ENCODE measurements around the gene LRRTM4. TPM values are rescaled to one million over a fixed set of nuclear protein-coding genes. Genes with fewer than 3 reads are reported as not detected.

The LRRTM4 gene
- total and polyA plus RNA-seq, 2 donors (not counting 1 experiment from before 2014, with no cell fraction given): 0.05 TPM; not detected in 1

DNA sequence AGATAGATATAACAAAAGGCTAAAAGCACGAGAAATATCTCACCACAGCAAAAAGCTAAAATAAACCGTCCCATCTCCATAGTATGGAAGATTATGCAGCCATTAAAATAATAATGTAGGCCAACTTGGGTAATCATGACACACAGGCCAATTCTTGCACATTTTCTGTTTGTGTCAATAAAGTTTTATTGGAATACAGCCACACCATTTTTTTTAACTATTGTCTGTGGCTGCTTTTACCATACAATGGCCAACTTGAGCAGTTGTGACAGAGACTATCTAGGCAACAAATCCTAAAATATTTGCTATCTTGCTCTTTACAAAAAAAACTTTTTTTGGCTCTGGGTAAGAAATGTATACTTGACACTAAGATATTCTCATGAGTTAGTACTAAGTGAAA lies 212.5 kb downstream of the LRRTM4 start:
- Histone ChIP-seq H3K9ac (ENCODE audit: insufficient read depth, low read length) (no peak overlapping the region), H3K27me3 (ENCODE audit: control insufficient read depth, insufficient read depth, low read length) (no peaks in the 10 kb centered on the region), H3K4me3 (replicated peaks in 1 of 4; ENCODE audit: control extremely low read depth in 1 of 4, insufficient read depth in 1 of 4, low read depth in 3 of 4, low read length in 4 of 4) (no peak overlapping the region), H2AFZ (ENCODE audit: low read length) (no peak overlapping the region), H3K79me2 (ENCODE audit: control insufficient read depth, insufficient read depth, low read length) (no peaks in the 10 kb centered on the region), H3K4me1 (ENCODE audit: control insufficient read depth, extremely low read depth, insufficient read depth, low read length) (no peaks in the 10 kb centered on the region), H3K4me2 (ENCODE audit: extremely low read depth, insufficient read depth, low read length) (no peak overlapping the region), H3K36me3 (ENCODE audit: control insufficient read depth, insufficient read depth, low read length) (no peaks in the 10 kb centered on the region), H4K20me1 (ENCODE audit: control insufficient read depth, extremely low read depth, insufficient read depth, low read length) (no peaks in the 10 kb centered on the region), H3K9me3 (ENCODE audit: control insufficient read depth, insufficient read depth, low read depth, low read length) (no peaks in the 10 kb centered on the region), H3K27ac (ENCODE audit: insufficient read depth, low read length) (no peak overlapping the region)
- no peak for TF ChIP-seq EZH2 (IDR thresholded peaks at IDR 0.05; ENCODE audit: low read length, missing control alignments)
- TF ChIP-seq, protein P1, sequence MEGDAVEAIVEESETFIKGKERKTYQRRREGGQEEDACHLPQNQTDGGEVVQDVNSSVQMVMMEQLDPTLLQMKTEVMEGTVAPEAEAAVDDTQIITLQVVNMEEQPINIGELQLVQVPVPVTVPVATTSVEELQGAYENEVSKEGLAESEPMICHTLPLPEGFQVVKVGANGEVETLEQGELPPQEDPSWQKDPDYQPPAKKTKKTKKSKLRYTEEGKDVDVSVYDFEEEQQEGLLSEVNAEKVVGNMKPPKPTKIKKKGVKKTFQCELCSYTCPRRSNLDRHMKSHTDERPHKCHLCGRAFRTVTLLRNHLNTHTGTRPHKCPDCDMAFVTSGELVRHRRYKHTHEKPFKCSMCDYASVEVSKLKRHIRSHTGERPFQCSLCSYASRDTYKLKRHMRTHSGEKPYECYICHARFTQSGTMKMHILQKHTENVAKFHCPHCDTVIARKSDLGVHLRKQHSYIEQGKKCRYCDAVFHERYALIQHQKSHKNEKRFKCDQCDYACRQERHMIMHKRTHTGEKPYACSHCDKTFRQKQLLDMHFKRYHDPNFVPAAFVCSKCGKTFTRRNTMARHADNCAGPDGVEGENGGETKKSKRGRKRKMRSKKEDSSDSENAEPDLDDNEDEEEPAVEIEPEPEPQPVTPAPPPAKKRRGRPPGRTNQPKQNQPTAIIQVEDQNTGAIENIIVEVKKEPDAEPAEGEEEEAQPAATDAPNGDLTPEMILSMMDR (conservative IDR thresholded peaks at IDR 0.05 in 1 of 2, IDR thresholded peaks at IDR 0.05 in 1 of 2; ENCODE audit: low read depth in 1 of 2, low read length in 2 of 2): no peak
- DNase-seq (ENCODE audit: low read depth in 2 of 2): no peak

DNA sequence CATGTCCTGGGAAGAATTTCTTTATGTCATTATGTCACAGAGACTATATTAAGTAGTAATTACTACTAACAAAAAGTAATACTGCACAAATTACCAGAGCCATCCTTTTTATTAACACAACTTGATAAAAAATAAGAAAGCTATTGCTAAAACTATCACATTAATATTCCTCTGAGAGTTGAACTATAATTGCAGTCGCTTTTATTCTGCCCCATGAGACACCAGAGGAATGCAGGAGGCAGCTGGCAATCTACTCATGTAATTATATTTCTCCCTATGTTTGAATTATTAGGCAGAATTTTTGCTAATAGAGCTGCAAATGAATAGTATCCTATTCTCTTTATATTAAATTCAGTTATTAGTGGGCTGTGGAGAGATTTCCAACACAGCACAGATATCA lies 220.7 kb downstream of the LRRTM4 start:
- H4K20me1 ChIP-seq (ENCODE audit: control insufficient read depth, extremely low read depth, insufficient read depth, low read length): no peaks in the 10 kb centered on the region
- H3K9ac ChIP-seq (ENCODE audit: insufficient read depth, low read length): no peak overlapping the region
- H3K4me3 ChIP-seq (replicated peaks in 1 of 4; ENCODE audit: control extremely low read depth in 1 of 4, insufficient read depth in 1 of 4, low read depth in 3 of 4, low read length in 4 of 4): no peak overlapping the region
- no peaks in the 10 kb centered on the region for H3K4me1 ChIP-seq (ENCODE audit: control insufficient read depth, extremely low read depth, insufficient read depth, low read length)
- TF ChIP-seq, protein P1 (conservative IDR thresholded peaks at IDR 0.05 in 1 of 2, IDR thresholded peaks at IDR 0.05 in 1 of 2; ENCODE audit: low read depth in 1 of 2, low read length in 2 of 2): no peak
- TF ChIP-seq EZH2 (IDR thresholded peaks at IDR 0.05; ENCODE audit: low read length, missing control alignments): no peak
- no peaks in the 10 kb centered on the region for H3K79me2 ChIP-seq (ENCODE audit: control insufficient read depth, insufficient read depth, low read length)
- H3K27ac ChIP-seq (ENCODE audit: insufficient read depth, low read length): no peak overlapping the region
- no peaks in the 10 kb centered on the region for H3K9me3 ChIP-seq (ENCODE audit: control insufficient read depth, insufficient read depth, low read depth, low read length)
- no peak overlapping the region for H2AFZ ChIP-seq (ENCODE audit: low read length)
- H3K4me2 ChIP-seq (ENCODE audit: extremely low read depth, insufficient read depth, low read length): no peak overlapping the region
- DNase-seq (ENCODE audit: low read depth in 2 of 2): no peak
- no peaks in the 10 kb centered on the region for H3K36me3 ChIP-seq (ENCODE audit: control insufficient read depth, insufficient read depth, low read length)
- no peaks in the 10 kb centered on the region for H3K27me3 ChIP-seq (ENCODE audit: control insufficient read depth, insufficient read depth, low read length)

DNA sequence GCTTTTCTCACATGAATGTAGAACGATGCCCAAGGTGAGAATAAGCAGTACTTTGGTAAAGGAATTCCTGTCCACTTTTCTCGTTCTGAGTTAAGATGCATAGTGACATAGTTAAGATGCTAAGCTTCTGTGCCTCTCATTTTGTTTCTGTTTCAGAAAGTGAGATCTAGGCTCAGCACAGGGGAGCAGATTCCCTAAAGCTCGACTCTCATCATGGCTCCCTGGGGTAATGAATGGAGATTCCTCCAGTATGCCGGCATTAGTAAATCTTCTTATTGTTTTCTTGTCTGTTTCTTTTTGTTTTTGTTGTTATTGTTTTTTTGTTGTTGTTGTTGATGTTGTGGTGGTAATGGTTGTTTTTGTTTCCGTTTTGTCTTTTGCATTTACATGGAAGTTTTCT lies 225.4 kb downstream of the LRRTM4 start:
- no peak overlapping the region for H3K27ac ChIP-seq (ENCODE audit: insufficient read depth, low read length)
- DNase-seq (ENCODE audit: low read depth in 2 of 2): no peak
- no peak overlapping the region for H3K4me3 ChIP-seq (replicated peaks in 1 of 4; ENCODE audit: control extremely low read depth in 1 of 4, insufficient read depth in 1 of 4, low read depth in 3 of 4, low read length in 4 of 4)
- H3K79me2 ChIP-seq (ENCODE audit: control insufficient read depth, insufficient read depth, low read length): no peaks in the 10 kb centered on the region
- no peaks in the 10 kb centered on the region for H3K9me3 ChIP-seq (ENCODE audit: control insufficient read depth, insufficient read depth, low read depth, low read length)
- H3K4me2 ChIP-seq (ENCODE audit: extremely low read depth, insufficient read depth, low read length): no peak overlapping the region
- no peaks in the 10 kb centered on the region for H3K27me3 ChIP-seq (ENCODE audit: control insufficient read depth, insufficient read depth, low read length)
- H4K20me1 ChIP-seq (ENCODE audit: control insufficient read depth, extremely low read depth, insufficient read depth, low read length): no peaks in the 10 kb centered on the region
- no peak overlapping the region for H2AFZ ChIP-seq (ENCODE audit: low read length)
- no peaks in the 10 kb centered on the region for H3K4me1 ChIP-seq (ENCODE audit: control insufficient read depth, extremely low read depth, insufficient read depth, low read length)
- no peaks in the 10 kb centered on the region for H3K36me3 ChIP-seq (ENCODE audit: control insufficient read depth, insufficient read depth, low read length)
- H3K9ac ChIP-seq (ENCODE audit: insufficient read depth, low read length): no peak overlapping the region
- TF ChIP-seq, protein P1 (conservative IDR thresholded peaks at IDR 0.05 in 1 of 2, IDR thresholded peaks at IDR 0.05 in 1 of 2; ENCODE audit: low read depth in 1 of 2, low read length in 2 of 2): no peak
- no peak for TF ChIP-seq EZH2 (IDR thresholded peaks at IDR 0.05; ENCODE audit: low read length, missing control alignments)
